HK-2 (cell line): ENCODE measurements around the gene FOLR2.
"Not testable (repeated sequence)": the region's sequence is repeated elsewhere in the genome, so short reads cannot be mapped to it uniquely, and the experiment has no call there.

Experiments used
- DNase-seq: peaks from one replicate; pipeline ENCODE4 v3.0.0-alpha.2; 2018; ENCODE audit not compliant: unreplicated experiment

The FOLR2 gene

GRCh38 chr11:72240461-72241290 is 24.1 kb downstream of the FOLR2 start:
- no peak for DNase-seq

DNA sequence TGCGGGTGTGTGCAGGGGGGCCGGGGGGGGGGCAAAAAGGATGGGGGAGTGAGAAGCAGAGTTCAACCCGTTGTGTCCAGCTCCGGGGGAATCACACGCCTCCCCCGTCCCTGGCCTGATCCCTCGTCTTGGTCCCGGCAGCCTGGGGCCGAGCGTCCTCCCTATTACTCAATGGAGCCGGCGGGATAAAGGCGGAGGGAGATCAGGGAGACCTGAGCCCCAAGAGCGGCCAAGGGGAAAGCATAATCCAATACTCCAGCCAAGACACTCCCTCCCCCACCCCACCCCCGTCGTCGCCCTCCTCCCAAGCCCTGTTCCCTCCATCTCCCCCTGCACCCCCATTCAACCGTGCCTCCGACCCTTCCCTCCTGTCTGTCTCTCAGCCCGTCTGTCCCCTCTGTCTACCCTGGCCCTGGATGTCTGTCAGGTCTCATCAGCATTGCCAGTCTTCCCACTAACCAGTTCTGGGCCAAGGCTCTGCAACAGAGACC is 24.7 kb downstream of the FOLR2 start:
- DNase-seq = no peak

- DNase-seq = no peak
Measured at GRCh38 chr11:72242141-72242540, 25.5 kb downstream of the FOLR2 start.

DNA sequence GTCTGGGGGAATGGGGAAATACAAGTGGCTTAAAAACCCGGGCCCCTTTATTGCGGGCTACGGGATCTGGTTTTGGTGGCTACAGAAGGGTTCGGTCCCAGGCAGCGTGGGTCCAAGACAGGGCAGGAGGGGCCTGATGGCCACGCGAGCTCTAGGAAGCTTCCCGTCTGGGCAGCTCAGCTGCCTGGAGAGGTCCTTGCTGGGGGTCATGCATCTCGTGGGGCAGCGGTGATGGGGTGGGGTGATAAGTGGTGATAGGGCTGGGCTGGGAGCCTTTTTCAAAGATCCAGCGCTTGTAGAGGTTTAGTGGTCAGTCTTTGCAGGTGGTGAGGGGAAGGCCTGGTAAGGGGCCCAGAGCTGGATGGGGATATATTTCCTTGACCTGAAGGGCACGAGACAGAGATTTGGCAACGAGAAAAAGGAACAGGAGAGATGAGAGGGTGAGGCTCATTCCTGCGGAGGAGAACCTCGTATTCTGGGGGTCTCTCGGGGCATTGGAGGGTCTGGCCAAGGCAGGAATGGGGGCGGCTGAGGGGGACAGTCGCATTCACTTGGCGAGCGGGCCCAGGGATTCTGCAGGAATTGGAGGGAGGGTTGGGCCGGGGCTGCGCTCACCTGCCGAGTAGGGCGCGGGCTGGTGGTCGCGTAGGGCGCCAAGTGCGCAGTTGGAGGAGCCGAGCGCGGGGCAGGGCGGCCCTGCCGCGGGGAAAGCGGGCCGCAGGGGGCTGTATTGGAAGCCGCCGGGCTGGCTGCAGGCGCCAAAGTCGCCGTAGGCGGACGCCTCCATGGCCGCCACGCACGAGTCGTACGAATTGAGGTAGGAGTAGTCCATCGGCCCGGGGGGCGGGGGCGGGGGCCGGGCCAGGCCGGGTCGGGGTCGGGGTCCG is 26.8 kb downstream of the FOLR2 start:
- no peak for DNase-seq

- no peak for DNase-seq
Measured at GRCh38 chr11:72244060-72244360, 27.4 kb downstream of the FOLR2 start, which contains the start of gene PHOX2A. Gene PHOX2A, minus strand, starts transcription at chr11:72244176. Its CDS starts 172 bp downstream, at chr11:72244004.

- no peak for DNase-seq
Measured at GRCh38 chr11:72244361-72245262, 28.0 kb downstream of the FOLR2 start.

DNA sequence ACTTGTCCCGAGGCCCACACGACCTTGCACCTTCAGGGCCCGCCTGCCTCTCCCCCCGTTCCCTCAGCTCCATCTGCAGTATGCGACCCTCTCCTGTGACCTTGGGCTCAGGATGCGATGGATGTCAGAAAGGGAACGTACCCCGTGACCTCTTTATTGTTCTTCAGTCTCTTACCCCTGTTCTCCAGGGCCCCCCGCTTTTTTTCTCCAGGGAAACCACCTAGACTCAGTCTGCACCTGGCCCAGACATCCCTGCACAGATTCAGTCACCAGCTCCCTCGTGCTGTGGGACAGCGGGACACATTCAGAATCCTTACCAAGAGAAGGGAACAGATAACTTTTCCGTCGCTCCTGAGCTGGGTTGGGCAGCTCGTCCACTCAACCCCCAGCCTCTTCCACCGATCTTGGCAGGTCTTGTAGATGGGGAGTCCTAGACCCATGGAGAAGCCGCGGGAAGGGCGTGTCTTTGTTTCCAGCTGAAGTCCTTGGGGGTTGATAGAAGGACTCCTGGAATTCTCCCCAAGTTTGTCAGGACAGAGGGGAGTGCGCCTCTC is 28.7 kb downstream of the FOLR2 start:
- DNase-seq = no peak

- no peak for DNase-seq
Measured at GRCh38 chr11:72247584-72247983, 31.0 kb downstream of the FOLR2 start.

DNA sequence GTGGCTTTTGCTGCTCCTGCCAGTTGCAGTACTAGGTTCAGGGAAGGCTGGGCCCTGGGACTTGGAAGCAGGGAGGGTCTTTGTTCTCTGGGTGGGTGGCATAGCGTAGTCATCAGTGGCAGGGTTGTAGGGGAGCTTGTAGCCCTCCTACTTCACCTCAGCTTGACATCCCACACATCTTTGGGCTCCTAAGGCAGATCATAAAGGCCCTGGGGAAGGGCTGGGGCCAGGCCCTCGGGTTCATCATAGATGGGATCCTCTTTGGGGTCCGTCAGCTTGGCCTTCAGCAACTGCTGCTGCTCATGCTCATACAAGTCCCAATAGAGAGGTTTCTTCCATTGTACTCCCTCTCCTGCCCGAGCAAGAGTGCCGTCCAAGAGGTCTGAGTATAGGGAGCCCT is 33.4 kb downstream of the FOLR2 start:
- DNase-seq = no peak

- DNase-seq = no peak
Measured at GRCh38 chr11:72250661-72251464, 34.3 kb downstream of the FOLR2 start.

DNA sequence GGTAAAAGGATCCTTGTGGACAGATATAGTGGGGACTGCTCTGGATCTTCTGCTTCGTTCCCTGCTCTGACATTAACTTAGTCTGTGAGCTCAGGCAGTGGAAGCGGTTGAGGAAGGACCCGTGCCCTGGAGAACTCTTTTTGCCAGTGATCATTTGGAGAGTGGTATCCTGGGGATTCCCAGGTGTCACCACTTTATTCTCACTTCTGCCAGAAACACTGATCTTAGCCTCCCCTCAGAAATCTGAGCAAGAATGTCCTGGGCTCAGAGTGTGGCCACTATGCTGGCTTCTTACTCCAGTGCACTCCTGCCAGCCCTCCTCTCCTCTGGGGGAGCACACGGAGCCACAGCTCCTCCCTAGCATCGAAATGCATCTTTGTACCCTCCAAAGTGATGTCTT is 35.0 kb downstream of the FOLR2 start:
- DNase-seq = no peak

DNA sequence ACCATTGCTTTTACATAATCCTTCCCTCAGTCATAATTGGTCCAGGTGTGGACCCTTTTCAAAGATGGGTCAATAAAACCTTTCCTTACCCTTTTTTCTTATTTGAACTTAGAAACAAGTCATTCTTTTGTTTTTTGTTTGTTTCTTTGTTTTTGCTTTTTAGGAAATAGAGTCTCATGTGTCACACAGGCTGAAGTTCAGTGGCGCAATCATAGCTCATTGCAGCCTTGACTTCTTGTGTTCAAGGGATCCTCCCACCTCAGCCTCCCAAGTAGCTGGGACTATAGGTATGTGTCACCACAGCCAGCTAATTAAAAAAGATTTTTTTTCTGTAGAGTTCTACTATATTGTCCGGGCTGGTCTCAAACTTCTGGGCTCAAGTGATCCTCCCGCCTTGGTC is 36.8 kb downstream of the FOLR2 start:
- no peak for DNase-seq

- no peak for DNase-seq
Measured at GRCh38 chr11:72254299-72254993, 37.9 kb downstream of the FOLR2 start.

DNA sequence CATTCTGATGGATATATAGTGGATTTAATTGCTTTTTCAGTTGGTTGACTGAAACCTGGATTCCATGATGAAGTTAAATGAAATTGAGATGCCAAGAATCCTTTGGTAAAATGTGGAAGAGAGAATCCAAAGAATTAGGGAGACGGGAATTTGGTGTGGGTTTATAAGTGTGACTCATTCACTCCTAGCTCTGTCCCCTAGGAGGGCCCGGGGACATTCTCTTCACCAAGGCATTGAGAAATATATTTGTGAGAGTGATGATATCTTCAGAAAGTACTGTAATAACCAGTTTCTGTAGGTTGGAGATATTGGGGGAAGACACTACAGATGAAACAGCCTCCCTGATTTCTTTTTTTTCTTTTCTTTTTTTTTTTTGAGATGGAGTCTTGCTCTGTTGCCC is 41.0 kb downstream of the FOLR2 start:
- DNase-seq = no peak

GRCh38 chr11:72259490-72259889 is 42.9 kb downstream of the FOLR2 start:
- no peak for DNase-seq

DNA sequence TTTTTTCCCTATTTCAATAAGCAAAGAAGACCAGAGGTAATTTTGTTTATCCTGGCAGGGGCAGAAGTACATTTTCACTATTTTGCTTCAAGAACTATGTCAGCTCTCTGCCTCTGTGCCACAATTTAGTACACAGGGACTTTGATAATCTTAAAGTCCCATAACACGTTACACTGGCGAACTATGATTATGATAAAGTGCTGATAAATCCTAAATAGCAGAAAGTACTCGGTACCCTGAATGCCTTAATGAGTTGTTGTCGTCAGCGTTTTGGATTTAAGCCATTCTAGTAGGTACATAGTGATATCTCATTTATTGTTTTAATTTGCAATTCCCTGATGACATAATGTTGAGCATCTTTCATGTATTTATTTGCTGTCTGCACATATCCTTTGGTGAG is 44.0 kb downstream of the FOLR2 start:
- DNase-seq = no peak

DNA sequence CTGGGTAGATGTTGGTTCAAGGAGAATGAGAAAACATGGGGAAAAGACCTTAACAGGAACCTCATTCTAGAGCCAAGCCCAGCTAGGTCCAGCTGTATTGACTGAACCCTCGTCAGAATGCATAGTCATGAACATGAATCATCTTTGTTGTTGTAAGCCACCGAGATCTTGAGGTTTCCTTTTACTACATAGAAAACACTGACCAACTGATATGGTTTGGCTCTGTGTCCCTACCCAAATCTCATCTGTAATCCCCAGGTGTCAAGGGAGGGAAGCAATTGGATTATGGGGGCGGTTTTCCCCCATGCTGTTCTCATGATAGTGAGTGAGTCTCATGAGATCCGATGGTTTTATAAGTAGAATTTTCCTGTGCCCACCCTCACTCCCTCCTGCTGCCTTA is 46.8 kb downstream of the FOLR2 start:
- no peak for DNase-seq

DNA sequence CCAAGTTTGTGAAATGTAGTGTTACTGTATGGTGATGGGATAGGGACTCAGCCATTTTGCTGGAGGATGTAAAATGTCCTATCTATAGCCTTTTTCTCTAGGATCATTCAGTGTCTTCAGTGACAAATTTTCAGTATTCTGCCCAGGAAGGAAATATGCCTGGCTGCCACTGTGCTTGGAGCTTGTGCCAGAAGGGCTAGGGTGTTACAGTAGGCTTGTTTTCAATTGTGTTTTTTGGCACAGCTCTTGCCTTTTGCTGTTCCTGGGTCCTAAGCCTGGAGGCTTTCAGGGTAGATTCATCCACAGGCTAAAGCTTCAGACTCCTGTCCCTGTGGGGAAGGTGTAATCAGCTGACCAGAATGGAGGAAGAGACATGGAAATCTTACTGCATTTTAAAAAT is 49.4 kb downstream of the FOLR2 start:
- DNase-seq = no peak

- DNase-seq = not testable (repeated sequence)
Measured at GRCh38 chr11:72266960-72267359, 50.4 kb downstream of the FOLR2 start.
